CD4-positive, CD25-positive, alpha-beta regulatory T cell (primary cell): ENCODE measurements around the gene BAIAP2. TPM values are rescaled to one million over a fixed set of nuclear protein-coding genes. Genes with fewer than 3 reads are reported as not detected.

ENCODE experiments used
- ATAC-seq, 2 donors: fragments of 150-1000 bp; cut with Tn5 transposase; one replicate each; pipeline ENCODE4 v1.10.0; 2021; ENCODE audit warnings: low read depth in 2 of 2, moderate number of reproducible peaks in 2 of 2, moderate library complexity in 1 of 2
- DNase-seq, 3 donors: peaks; one replicate each; pipeline versions ENCODE4 v3.0.0 to v3.0.0-alpha.2; 2012 to 2022; ENCODE audit warnings: mixed read lengths in 1 of 3
- H3K27ac ChIP-seq: one replicate; pipeline ENCODE4 v1.7.0; 2013; ENCODE audit warnings: mild to moderate bottlenecking, low read length; ENCODE audit not compliant: insufficient read depth, poor library complexity, severe bottlenecking
- H3K27me3 ChIP-seq: one replicate; pipeline ENCODE4 v1.7.0; 2013; ENCODE audit warnings: low read length; ENCODE audit not compliant: control insufficient read depth, insufficient read depth
- H3K36me3 ChIP-seq: one replicate; pipeline ENCODE4 v1.7.0; 2013; ENCODE audit warnings: mild to moderate bottlenecking, low read length, moderate library complexity; ENCODE audit not compliant: control insufficient read depth, insufficient read depth
- H3K4me1 ChIP-seq: 2 replicates; pipeline ENCODE4 v1.7.0; 2013; ENCODE audit warnings: mild to moderate bottlenecking, low read length; ENCODE audit not compliant: insufficient read depth, control insufficient read depth, poor library complexity, severe bottlenecking
- H3K4me3 ChIP-seq: one replicate; pipeline ENCODE4 v1.7.0; 2013; ENCODE audit warnings: low read depth, mild to moderate bottlenecking, low read length, moderate library complexity
- H3K9me3 ChIP-seq, 2 experiments: 1 replicate in 1 of 2; 2 replicates in 1 of 2; pipeline ENCODE4 v1.7.0; 2013; ENCODE audit warnings: low read length in 2 of 2, mild to moderate bottlenecking in 1 of 2, moderate library complexity in 1 of 2; ENCODE audit not compliant: control insufficient read depth in 2 of 2
- H3K27ac Mint-ChIP-seq, 3 donors: one replicate each; pipeline ENCODE4 v1.8.0; 2020 to 2022; ENCODE audit warnings: mild to moderate bottlenecking in 3 of 3, mixed read lengths in 3 of 3, moderate library complexity in 2 of 3
- H3K27me3 Mint-ChIP-seq: one replicate; pipeline ENCODE4 v1.8.0; 2022; ENCODE audit warnings: mild to moderate bottlenecking, mixed read lengths
- H3K36me3 Mint-ChIP-seq: one replicate; pipeline ENCODE4 v1.8.0; 2020; ENCODE audit warnings: mixed read lengths
- H3K4me1 Mint-ChIP-seq, 4 donors: one replicate each; pipeline ENCODE4 v1.8.0; 2020 to 2022; ENCODE audit warnings: mixed read lengths in 4 of 4, mild to moderate bottlenecking in 1 of 4
- H3K4me3 Mint-ChIP-seq, 4 donors: one replicate each; pipeline ENCODE4 v1.8.0; 2020 to 2022; ENCODE audit warnings: mild to moderate bottlenecking in 4 of 4, mixed read lengths in 4 of 4, moderate library complexity in 3 of 4
- H3K9me3 Mint-ChIP-seq, 7 donors: one replicate each; pipeline ENCODE4 v1.8.0; 2020 to 2022; ENCODE audit warnings: mixed read lengths in 7 of 7, mild to moderate bottlenecking in 3 of 7, moderate library complexity in 2 of 7
- polyA plus RNA-seq, 4 donors: library from polyadenylated mRNA; unstranded; fragments of 300-500 nt; fragmentation: Illumina TruSeq; gene quantifications; one replicate each; pipeline ENCODE4 v1.2.3, GENCODE V29; 2021
- total RNA-seq: library from RNA; stranded (reverse); gene quantifications from one replicate; pipeline ENCODE4 v1.2.3, GENCODE V29; 2022

BAIAP2 gene
- total and polyA plus RNA-seq, 5 donors from 2014 or later: 1.5 to 6.8 (median 1.7) TPM

- Histone ChIP-seq H3K4me1 (peaks cover 29% of the 10 kb centered on the region), H3K27ac (no peak overlapping the region), H3K27me3 (no peaks in the 10 kb centered on the region), H3K9me3 (peaks cover 0 to 4% of the 10 kb centered on the region in 2 experiments), H3K4me3 (no peak overlapping the region), H3K36me3 (no peaks in the 10 kb centered on the region)
- DNase-seq (no peak), ATAC-seq (no peak)
- H3K4me3 Mint-ChIP-seq: no peak overlapping the region
- peaks cover 11 to 50% (median 24%) of the 10 kb centered on the region in 4 donors for H3K4me1 Mint-ChIP-seq
- H3K36me3 Mint-ChIP-seq: no peaks in the 10 kb centered on the region
- H3K27me3 Mint-ChIP-seq: no peaks in the 10 kb centered on the region
- H3K27ac Mint-ChIP-seq: peak overlapping the region in 1 of 3 donors; percentile 62
- H3K9me3 Mint-ChIP-seq: peaks cover 0 to 5% (median 0%) of the 10 kb centered on the region in 7 donors
Measured at GRCh38 chr17:81020767-81021497, 14.0 kb upstream of the BAIAP2 start.

DNA sequence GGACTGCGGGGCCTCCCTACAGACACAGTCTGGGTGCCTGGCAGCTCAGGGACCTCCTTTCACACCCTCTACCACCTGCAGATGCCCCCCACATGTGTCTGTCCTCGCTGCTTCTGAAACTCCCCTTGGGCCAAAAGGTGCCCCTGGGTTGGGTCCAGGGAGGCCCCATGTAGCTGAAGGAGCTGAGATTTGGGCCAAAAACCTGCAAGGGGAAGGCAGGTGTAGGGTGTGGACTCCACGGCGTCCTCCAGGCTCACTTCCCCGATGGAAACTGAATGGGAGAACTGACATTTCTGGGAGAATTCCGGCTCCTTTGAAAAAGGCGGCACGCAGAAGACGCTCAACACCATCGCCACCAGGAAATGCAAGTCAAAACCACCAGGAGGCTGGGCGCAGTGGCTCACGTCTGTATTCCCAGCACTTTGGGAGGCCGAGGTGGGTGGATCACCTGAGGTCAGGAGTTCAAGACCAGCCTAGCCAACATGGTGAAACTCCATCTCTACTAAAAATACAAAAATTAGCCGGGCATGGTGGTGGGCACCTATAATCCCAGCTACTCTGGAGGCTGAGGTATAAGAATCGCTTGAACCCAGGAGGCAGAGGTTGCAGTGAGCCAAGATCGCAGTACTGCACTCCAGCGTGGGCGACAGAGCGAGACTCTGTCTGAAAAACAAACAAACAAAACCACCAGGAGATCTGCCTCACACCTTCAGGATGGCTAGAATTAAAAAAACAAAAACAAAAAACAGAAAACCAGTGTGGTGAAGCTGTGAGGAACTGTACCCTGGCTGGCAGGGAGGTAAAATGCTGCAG lies 13.2 kb upstream of the BAIAP2 start:
- Mint-ChIP-seq H3K4me1 (peaks cover 11 to 45% (median 23%) of the 10 kb centered on the region in 4 donors), H3K27me3 (peaks cover 3% of the 10 kb centered on the region), H3K4me3 (no peak overlapping the region), H3K27ac (peak overlapping the region in 1 of 3 donors; percentile 48), H3K9me3 (peaks cover 0 to 3% (median 0%) of the 10 kb centered on the region in 7 donors), H3K36me3 (no peaks in the 10 kb centered on the region)
- no peaks in the 10 kb centered on the region for H3K36me3 ChIP-seq
- ATAC-seq (no peak), DNase-seq (no peak)
- no peak overlapping the region for H3K4me3 ChIP-seq
- no peaks in the 10 kb centered on the region for H3K27me3 ChIP-seq
- H3K27ac ChIP-seq: no peak overlapping the region
- H3K4me1 ChIP-seq: peaks cover 29% of the 10 kb centered on the region
- no peaks in the 10 kb centered on the region for H3K9me3 ChIP-seq

- ATAC-seq: no peak
- no peaks in the 10 kb centered on the region for H3K36me3 Mint-ChIP-seq
- H3K4me1 Mint-ChIP-seq: peaks cover 11 to 40% (median 19%) of the 10 kb centered on the region in 4 donors
- peaks cover 0 to 2% (median 0%) of the 10 kb centered on the region in 7 donors for H3K9me3 Mint-ChIP-seq
- H3K27me3 ChIP-seq: no peaks in the 10 kb centered on the region
- peaks cover 8% of the 10 kb centered on the region for H3K27me3 Mint-ChIP-seq
- no peak overlapping the region for H3K27ac ChIP-seq
- H3K9me3 ChIP-seq: no peaks in the 10 kb centered on the region
- H3K27ac Mint-ChIP-seq: peak overlapping the region in 1 of 3 donors; percentile 48
- H3K4me3 ChIP-seq: no peak overlapping the region
- peaks cover 26% of the 10 kb centered on the region for H3K4me1 ChIP-seq
- H3K4me3 Mint-ChIP-seq: no peak overlapping the region
- DNase-seq: no peak
- H3K36me3 ChIP-seq: no peaks in the 10 kb centered on the region
Measured at GRCh38 chr17:81022344-81022676, 12.6 kb upstream of the BAIAP2 start.

DNA sequence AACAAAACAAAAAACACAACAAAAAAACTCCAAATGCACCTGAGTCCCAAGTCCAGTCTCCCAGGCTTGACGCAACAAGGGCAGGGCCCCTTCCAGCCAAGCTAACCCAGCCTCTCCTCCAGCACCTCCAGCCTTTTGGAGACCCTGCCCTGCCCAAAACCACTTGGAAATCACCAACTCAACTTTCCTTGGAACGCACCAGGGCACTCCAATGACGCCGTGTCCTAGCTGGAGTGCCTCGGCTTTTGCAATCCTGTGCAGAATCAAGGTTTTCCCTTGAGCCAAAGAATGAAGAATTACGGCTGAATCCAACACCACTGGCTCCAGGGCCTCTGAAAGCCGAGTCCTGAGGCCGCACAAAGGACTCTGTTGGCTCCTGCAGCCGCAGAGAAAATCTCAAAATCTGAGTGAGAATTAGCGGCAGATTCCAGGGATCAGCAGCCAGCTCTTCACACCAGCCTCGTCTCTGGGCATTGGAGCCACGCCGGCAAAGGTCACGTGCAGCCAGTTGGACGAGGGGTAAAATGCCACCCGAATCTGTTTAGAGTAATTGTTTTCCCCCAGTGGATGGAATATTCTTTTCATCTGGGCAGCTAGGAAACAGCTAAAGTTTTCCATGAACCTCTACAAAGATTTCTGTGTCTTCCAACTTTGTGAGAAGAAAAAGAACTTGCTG lies 9.7 kb upstream of the BAIAP2 start:
- Mint-ChIP-seq H3K4me3 (peak overlapping the region in 1 of 4 donors; percentile 32), H3K36me3 (no peaks in the 10 kb centered on the region), H3K27ac (no peak overlapping the region)

DNA sequence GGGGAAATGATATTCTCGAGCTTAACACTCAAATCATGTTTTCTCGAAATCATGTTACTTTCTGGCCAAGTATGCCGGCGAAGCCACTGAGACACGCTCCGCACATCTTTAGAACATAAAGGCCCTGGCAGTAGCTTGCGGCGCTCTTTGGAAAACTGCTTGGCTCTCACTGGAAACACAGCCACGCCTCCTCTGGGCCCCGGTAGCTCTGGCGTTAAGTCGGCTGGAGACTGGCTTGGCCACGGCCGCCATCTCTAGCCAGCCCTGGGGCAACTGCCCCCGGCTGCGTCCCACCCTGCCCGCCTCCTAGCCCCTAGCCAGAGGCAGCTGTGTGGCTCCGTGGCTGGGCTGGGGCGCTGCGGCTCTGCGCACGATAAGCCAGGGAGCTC lies 9.2 kb upstream of the BAIAP2 start:
- peaks cover 8% of the 10 kb centered on the region for H3K27me3 Mint-ChIP-seq
- peaks cover 0 to 2% (median 0%) of the 10 kb centered on the region in 7 donors for H3K9me3 Mint-ChIP-seq
- no peak overlapping the region for H3K4me3 Mint-ChIP-seq
- no peak overlapping the region for H3K27ac Mint-ChIP-seq
- Histone ChIP-seq H3K27me3 (no peaks in the 10 kb centered on the region), H3K4me3 (no peak overlapping the region), H3K36me3 (no peaks in the 10 kb centered on the region), H3K4me1 (peaks cover 8% of the 10 kb centered on the region), H3K27ac (no peak overlapping the region), H3K9me3 (no peaks in the 10 kb centered on the region)
- DNase-seq (no peak), ATAC-seq (no peak)
- no peaks in the 10 kb centered on the region for H3K36me3 Mint-ChIP-seq
- H3K4me1 Mint-ChIP-seq: peaks cover 0 to 10% (median 1%) of the 10 kb centered on the region in 4 donors

More for the DNA sequence above, 9.7 kb upstream of the BAIAP2 start:
- Histone ChIP-seq H3K9me3 (no peaks in the 10 kb centered on the region), H3K27ac (no peak overlapping the region), H3K4me1 (peaks cover 8% of the 10 kb centered on the region), H3K4me3 (no peak overlapping the region), H3K27me3 (no peaks in the 10 kb centered on the region), H3K36me3 (no peaks in the 10 kb centered on the region)
- peaks cover 0 to 12% (median 1%) of the 10 kb centered on the region in 4 donors for H3K4me1 Mint-ChIP-seq
- H3K9me3 Mint-ChIP-seq: peaks cover 0 to 2% (median 0%) of the 10 kb centered on the region in 7 donors
- no peak for ATAC-seq
- no peak for DNase-seq
- peaks cover 8% of the 10 kb centered on the region for H3K27me3 Mint-ChIP-seq

DNA sequence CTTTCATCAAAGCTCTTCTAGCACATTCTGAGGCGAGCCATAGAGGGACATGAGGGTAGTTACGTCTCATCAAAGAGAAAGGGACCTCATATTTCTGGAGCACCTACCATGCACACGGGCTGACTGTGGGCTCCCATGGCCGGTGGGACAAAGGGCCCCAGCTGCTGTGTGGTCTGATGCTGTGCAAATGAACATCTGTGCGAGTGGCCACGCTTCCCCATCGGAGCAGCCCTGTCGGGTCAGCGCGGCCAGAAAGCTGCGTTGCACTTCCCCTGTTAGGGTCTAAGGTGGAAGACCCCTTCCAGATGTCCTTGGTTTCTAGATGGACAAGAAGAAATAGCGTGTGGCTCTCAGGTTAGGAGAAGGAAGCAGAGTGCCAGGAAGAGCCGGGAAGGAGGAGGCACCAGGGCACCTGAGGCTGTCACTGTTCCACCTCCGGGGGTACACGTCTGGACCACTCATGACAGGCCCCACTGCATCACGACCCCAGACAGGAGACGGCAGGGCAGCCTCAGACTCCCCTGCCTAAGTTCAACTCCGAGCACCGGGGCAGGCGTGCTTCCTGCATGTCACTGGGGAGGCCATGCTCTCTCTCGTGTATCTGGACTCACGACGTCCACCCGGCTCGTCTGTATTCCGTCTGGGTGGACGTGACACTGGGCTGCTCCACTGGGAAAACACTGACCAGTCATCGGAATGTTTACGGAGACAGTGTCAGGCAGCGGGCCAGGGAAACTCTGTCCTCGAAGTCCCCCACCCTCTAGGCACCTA lies 8.5 kb upstream of the BAIAP2 start:
- no peaks in the 10 kb centered on the region for H3K9me3 ChIP-seq
- H3K27me3 ChIP-seq: no peaks in the 10 kb centered on the region
- H3K36me3 Mint-ChIP-seq: no peaks in the 10 kb centered on the region
- H3K4me3 Mint-ChIP-seq: peak overlapping the region in 1 of 4 donors; percentile 9
- no peak overlapping the region for H3K27ac Mint-ChIP-seq
- no peak for DNase-seq
- H3K27ac ChIP-seq: no peak overlapping the region
- no peak overlapping the region for H3K4me3 ChIP-seq
- H3K9me3 Mint-ChIP-seq: peaks cover 0 to 2% (median 0%) of the 10 kb centered on the region in 7 donors
- H3K4me1 Mint-ChIP-seq: peaks cover 0 to 10% (median 1%) of the 10 kb centered on the region in 4 donors
- H3K36me3 ChIP-seq: no peaks in the 10 kb centered on the region
- peaks cover 8% of the 10 kb centered on the region for H3K4me1 ChIP-seq
- no peak for ATAC-seq
- H3K27me3 Mint-ChIP-seq: peaks cover 8% of the 10 kb centered on the region

DNA sequence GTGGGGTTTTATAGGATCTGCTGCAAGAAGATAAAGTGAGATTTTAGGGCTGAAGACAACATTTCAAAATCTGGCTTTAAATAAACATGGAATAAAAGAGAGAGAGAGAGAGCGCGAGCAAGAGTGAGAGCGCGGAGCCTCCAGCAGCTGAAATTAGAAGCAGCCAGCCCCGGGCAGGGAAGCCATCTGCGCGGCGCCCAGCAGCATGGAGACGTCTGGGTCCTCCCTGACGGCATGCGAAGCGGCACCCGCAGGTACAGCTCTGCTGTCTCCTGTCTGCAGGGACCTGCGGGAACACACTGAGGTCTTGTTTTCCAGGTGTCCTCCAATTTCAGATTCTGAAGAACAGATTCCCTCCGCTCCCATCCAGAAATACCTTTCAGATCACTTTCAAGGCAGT lies 7.9 kb upstream of the BAIAP2 start:
- Histone ChIP-seq H3K4me1 (peaks cover 8% of the 10 kb centered on the region), H3K36me3 (no peaks in the 10 kb centered on the region), H3K27me3 (no peaks in the 10 kb centered on the region), H3K4me3 (no peak overlapping the region), H3K27ac (no peak overlapping the region), H3K9me3 (no peaks in the 10 kb centered on the region)
- H3K9me3 Mint-ChIP-seq: peaks cover 0 to 2% (median 0%) of the 10 kb centered on the region in 7 donors
- H3K36me3 Mint-ChIP-seq: no peaks in the 10 kb centered on the region
- DNase-seq: no peak
- peaks cover 8% of the 10 kb centered on the region for H3K27me3 Mint-ChIP-seq
- peaks cover 0 to 8% (median 1%) of the 10 kb centered on the region in 4 donors for H3K4me1 Mint-ChIP-seq
- H3K4me3 Mint-ChIP-seq: peak overlapping the region in 1 of 4 donors; percentile 9
- H3K27ac Mint-ChIP-seq: no peak overlapping the region
- no peak for ATAC-seq
